GM18508 (cell line): ENCODE results near the gene RBKS.
"Not testable (repeated sequence)": the region's sequence is repeated elsewhere in the genome, so short reads cannot be mapped to it uniquely, and the experiment has no call there.

Experiments used
- ATAC-seq: cut with Tn5 transposase; IDR thresholded peaks from one replicate; pipeline ENCODE4 v1.9.1; 2021; ENCODE audit warnings: moderate number of reproducible peaks; ENCODE audit not compliant: insufficient read depth, unreplicated experiment

The RBKS gene

DNA sequence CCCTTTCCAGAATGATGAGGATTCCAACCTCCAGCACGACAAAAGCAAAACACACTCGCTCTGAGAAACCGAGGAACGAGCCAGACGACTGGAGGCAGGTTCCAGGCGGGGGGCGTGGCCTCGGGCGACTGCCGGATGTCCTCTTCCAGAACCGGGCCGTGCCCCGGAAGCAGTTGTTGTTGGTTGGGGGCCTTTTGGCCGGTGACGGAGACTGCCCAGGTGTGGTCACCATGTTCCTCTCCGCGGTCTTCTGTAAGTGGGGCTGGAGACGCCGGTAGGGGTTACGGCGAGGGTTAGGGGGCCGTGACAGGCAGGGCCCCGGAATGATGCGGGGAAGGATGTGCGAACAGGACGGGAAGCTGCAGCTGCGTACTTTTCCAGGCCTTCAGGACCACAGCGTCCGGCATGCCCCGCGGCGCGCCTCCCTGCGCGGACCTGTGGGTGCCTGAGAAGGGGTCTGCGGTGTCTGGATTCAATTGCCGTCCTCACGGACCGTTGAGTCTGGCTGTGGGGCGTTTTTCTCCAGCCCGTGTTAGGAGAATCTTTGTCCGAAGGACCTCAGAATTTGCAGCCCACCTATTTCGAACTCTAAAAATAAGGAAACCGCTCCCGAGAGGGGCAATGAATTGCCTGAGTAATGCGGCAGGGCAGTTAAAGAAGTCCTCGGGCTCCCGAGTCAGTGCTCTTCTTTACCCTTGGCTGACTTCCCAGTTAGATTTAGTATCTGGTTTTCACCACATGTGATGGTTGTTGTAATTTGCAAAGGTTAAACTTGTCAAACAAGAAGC is 118.4 kb downstream of the RBKS start, which contains the start of gene MRPL33:
TSS of gene MRPL33 (plus strand) at position 172 of the 788 bp plus-strand sequence. CDS start at position 231, 59 bp downstream.
- ATAC-seq, result peak; percentile 54

- ATAC-seq, result peak; percentile 4
Observed at GRCh38 chr2:27771202-27771547, 119.0 kb downstream of the RBKS start.

DNA sequence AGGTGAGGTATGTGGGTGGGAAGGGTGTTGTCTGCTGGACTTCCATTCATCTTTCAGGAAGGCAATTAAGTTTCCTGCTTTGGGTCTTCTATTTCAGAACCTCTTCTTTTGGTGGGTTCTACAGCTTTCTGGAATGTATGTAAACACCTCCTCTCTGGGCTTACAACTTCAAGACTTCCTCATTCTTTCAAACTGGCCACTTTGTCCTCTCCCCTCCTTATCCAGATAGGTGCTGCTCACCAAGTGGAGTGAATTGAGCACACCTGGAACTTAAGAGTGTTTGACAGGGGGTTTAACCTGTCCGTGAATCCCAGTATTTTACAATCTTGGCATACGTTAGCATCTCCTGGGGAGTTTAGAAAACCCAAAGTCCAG is 123.9 kb downstream of the RBKS start:
- ATAC-seq, result no peak

GRCh38 chr2:27765621-27766286 is 124.4 kb downstream of the RBKS start:
- no peak for ATAC-seq

- ATAC-seq, result not testable (repeated sequence)
Observed at GRCh38 chr2:27764526-27764925, 125.7 kb downstream of the RBKS start.

GRCh38 chr2:27763907-27764267 is 126.3 kb downstream of the RBKS start:
- no peak for ATAC-seq

- no peak for ATAC-seq
Observed at GRCh38 chr2:27762951-27763906, 127.0 kb downstream of the RBKS start.

- no peak for ATAC-seq
Observed at GRCh38 chr2:27756544-27757498, 133.4 kb downstream of the RBKS start.

- ATAC-seq, result no peak
Observed at GRCh38 chr2:27756091-27756490, 134.1 kb downstream of the RBKS start.

DNA sequence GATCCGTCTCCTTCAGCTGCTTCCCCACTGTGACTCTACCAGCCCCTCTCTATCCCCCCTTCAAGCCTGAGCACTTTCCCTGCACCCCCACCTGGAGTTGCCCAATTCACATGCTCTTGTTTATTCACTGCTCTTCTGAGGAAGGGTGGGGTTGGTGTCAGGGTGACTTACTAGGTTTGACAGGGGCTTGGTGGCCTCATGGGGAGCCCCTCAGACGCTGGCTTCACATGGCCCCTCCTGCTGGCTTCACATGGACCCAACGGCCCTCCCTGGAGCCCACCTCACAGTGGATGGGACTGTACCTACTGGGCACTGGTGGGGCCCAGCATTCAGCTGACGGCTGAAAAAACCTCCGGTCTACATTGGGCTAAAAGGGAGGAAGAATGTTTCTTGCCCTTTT is 135.4 kb downstream of the RBKS start:
- ATAC-seq, result no peak

GRCh38 chr2:27754138-27754588 is 136.0 kb downstream of the RBKS start:
- no peak for ATAC-seq

- ATAC-seq, result no peak
Observed at GRCh38 chr2:27752551-27753237, 137.5 kb downstream of the RBKS start.

GRCh38 chr2:27751377-27751776 is 138.8 kb downstream of the RBKS start:
- no peak for ATAC-seq

DNA sequence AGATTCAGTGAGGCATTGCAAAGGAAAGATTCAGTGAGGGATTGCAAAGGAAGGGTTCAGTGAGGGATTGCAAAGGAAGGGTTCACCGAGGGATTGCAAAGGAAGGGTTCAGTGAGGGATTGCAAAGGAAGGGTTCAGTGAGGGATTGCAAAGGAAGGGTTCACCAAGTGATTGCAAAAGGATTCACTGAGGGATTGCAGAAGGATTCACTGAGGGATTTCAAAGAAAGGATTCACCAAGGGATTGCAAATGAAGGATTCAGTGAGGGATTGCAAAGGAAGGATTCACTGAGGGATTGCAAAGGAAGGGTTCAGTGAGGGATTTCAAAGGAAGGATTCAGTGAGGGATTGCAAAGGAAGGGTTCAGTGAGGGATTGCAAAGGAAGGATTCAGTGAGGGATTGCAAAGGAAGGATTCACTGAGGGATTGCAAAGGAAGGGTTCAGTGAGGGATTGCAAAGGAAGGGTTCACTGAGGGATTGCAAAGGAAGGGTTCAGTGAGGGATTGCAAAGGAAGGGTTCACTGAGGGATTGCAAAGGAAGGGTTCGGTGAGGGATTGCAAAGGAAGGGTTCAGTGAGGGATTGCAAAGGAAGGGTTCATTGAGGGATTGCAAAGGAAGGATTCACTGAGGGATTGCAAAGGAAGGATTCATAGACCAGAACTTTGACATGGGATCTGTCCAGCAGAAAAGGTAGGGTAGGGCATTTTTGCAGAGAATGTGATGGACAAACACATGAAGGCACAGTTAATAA is 141.2 kb downstream of the RBKS start:
- not testable (repeated sequence) for ATAC-seq

DNA sequence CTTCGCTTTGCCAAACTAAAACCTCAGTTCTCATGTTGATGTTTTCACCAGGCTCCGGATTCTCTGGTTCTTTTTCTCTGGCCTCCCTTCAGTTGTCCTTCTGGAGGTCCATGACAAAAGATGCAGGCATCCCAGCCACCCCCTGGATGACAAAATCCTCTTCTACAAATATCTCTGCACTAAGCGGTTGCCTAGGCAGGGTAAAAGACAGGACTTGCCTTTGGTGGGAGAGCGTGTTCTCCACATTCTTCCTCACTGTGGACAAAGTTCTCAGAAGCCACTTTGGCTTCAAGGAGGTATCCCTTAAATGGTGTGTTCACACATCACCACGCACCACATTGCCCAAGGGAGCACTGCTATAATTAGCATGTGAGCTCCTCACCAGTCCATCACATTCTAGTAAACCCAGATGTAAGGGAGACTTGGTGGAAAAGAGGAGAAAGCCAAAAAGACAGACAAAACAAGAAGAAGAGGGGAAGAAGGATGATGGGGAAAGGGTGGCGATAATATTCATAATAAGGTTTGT is 142.3 kb downstream of the RBKS start:
- no peak for ATAC-seq

GRCh38 chr2:27746325-27746724 is 143.9 kb downstream of the RBKS start:
- no peak for ATAC-seq

DNA sequence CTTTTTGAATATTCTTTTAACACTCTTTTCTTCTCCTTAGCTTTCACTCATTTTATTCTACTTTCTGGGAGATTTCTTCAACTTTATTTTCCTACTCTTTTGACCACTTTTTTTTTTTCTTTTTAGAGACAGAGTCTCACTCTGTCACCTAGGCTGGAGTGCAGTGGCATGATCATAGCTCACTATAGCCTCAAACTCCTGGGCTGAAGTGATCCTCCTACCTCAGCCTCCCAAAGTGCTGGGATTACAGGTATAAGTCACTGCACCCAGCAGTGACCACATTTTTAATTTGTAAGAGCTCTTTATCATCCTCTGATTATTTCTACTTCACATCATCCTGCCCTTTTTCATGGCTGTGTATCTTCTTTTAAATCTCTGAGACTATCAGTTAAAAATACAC is 144.7 kb downstream of the RBKS start:
- not testable (repeated sequence) for ATAC-seq

GRCh38 chr2:27742571-27742970 is 147.6 kb downstream of the RBKS start:
- no peak for ATAC-seq
